Activated naive CD8-positive, alpha-beta T cell treated with anti-CD3 and anti-CD28 coated beads, Interleukin-2, amount 50 U/mL, for 24 hours (primary cell): ENCODE measurements around the gene FAM110C.
"Not testable (repeated sequence)": the region's sequence is repeated elsewhere in the genome, so short reads cannot be mapped to it uniquely, and the experiment has no call there.

Experiments used
- ATAC-seq: fragments of 150-1000 bp; cut with Tn5 transposase; one replicate; pipeline ENCODE4 v1.10.0; 2021
- DNase-seq: peaks from one replicate; pipeline ENCODE4 v3.0.0; 2021
- H3K27ac Mint-ChIP-seq: one replicate; pipeline ENCODE4 v1.8.0; 2021; ENCODE audit warnings: mild to moderate bottlenecking, mixed read lengths
- H3K27me3 Mint-ChIP-seq: one replicate; pipeline ENCODE4 v1.8.0; 2021; ENCODE audit warnings: mixed read lengths
- H3K36me3 Mint-ChIP-seq: one replicate; pipeline ENCODE4 v1.8.0; 2021; ENCODE audit warnings: low read depth, mixed read lengths
- H3K4me1 Mint-ChIP-seq: one replicate; pipeline ENCODE4 v1.8.0; 2021; ENCODE audit warnings: mixed read lengths
- H3K4me3 Mint-ChIP-seq: one replicate; pipeline ENCODE4 v1.8.0; 2021; ENCODE audit warnings: mild to moderate bottlenecking, moderate library complexity, mixed read lengths
- H3K9me3 Mint-ChIP-seq: one replicate; pipeline ENCODE4 v1.8.0; 2021; ENCODE audit warnings: mixed read lengths

The FAM110C gene

GRCh38 chr2:46471-47345, at the start of gene FAM110C:
TSS of gene FAM110C (minus strand) at chr2:46505. CDS start at chr2:46385, 120 bp downstream.
- ATAC-seq (peak; percentile 26), DNase-seq (peak; percentile 26)
- Mint-ChIP-seq H3K4me1 (peaks cover 10% of the 10 kb centered on the region), H3K27me3 (peaks cover 55% of the 10 kb centered on the region), H3K36me3 (no peaks in the 10 kb centered on the region), H3K9me3 (no peaks in the 10 kb centered on the region), H3K27ac (no peak within 1 kb of the TSS), H3K4me3 (peak within 1 kb of the TSS; percentile 68)

GRCh38 chr2:92326-92725, 46.0 kb upstream of the FAM110C start:
- Mint-ChIP-seq H3K27me3 (peaks cover 20% of the 10 kb centered on the region), H3K4me1 (no peaks in the 10 kb centered on the region), H3K9me3 (peaks cover 11% of the 10 kb centered on the region), H3K4me3 (no peak overlapping the region), H3K27ac (no peak overlapping the region), H3K36me3 (no peaks in the 10 kb centered on the region)
- DNase-seq (no peak), ATAC-seq (no peak)

GRCh38 chr2:90645-91312, 44.5 kb upstream of the FAM110C start:
- peaks cover 3% of the 10 kb centered on the region for H3K9me3 Mint-ChIP-seq
- no peak for ATAC-seq
- no peaks in the 10 kb centered on the region for H3K36me3 Mint-ChIP-seq
- H3K4me3 Mint-ChIP-seq = no peak overlapping the region
- no peaks in the 10 kb centered on the region for H3K4me1 Mint-ChIP-seq
- no peak overlapping the region for H3K27ac Mint-ChIP-seq
- DNase-seq = no peak
- H3K27me3 Mint-ChIP-seq = peaks cover 18% of the 10 kb centered on the region

- Mint-ChIP-seq H3K36me3 (no peaks in the 10 kb centered on the region), H3K4me1 (no peaks in the 10 kb centered on the region), H3K27me3 (peaks cover 6% of the 10 kb centered on the region), H3K27ac (no peak overlapping the region), H3K9me3 (no peaks in the 10 kb centered on the region), H3K4me3 (no peak overlapping the region)
- ATAC-seq (no peak), DNase-seq (no peak)
Measured at GRCh38 chr2:85761-86160, 39.5 kb upstream of the FAM110C start.

GRCh38 chr2:84121-84520, 37.8 kb upstream of the FAM110C start:
- Mint-ChIP-seq H3K27ac (no peak overlapping the region), H3K4me3 (no peak overlapping the region), H3K36me3 (no peaks in the 10 kb centered on the region), H3K9me3 (no peaks in the 10 kb centered on the region), H3K4me1 (no peaks in the 10 kb centered on the region), H3K27me3 (peaks cover 6% of the 10 kb centered on the region)
- DNase-seq (no peak), ATAC-seq (no peak)

GRCh38 chr2:80971-81736, 34.8 kb upstream of the FAM110C start:
- no peaks in the 10 kb centered on the region for H3K4me1 Mint-ChIP-seq
- peaks cover 2% of the 10 kb centered on the region for H3K9me3 Mint-ChIP-seq
- H3K27ac Mint-ChIP-seq = no peak overlapping the region
- ATAC-seq (no peak), DNase-seq (no peak)
- peaks cover 9% of the 10 kb centered on the region for H3K27me3 Mint-ChIP-seq
- H3K36me3 Mint-ChIP-seq = no peaks in the 10 kb centered on the region
- H3K4me3 Mint-ChIP-seq = no peak overlapping the region

GRCh38 chr2:80378-80777, 34.1 kb upstream of the FAM110C start:
- peaks cover 9% of the 10 kb centered on the region for H3K27me3 Mint-ChIP-seq
- no peak overlapping the region for H3K4me3 Mint-ChIP-seq
- ATAC-seq (no peak), DNase-seq (no peak)
- H3K9me3 Mint-ChIP-seq = peaks cover 5% of the 10 kb centered on the region
- H3K36me3 Mint-ChIP-seq = no peaks in the 10 kb centered on the region
- no peaks in the 10 kb centered on the region for H3K4me1 Mint-ChIP-seq
- no peak overlapping the region for H3K27ac Mint-ChIP-seq

GRCh38 chr2:71309-72035, 25.2 kb upstream of the FAM110C start:
- Mint-ChIP-seq H3K27me3 (no peaks in the 10 kb centered on the region), H3K27ac (no peak overlapping the region), H3K36me3 (no peaks in the 10 kb centered on the region), H3K4me1 (no peaks in the 10 kb centered on the region), H3K4me3 (no peak overlapping the region), H3K9me3 (peaks cover 12% of the 10 kb centered on the region)
- DNase-seq (no peak), ATAC-seq (no peak)

GRCh38 chr2:69366-70344, 23.4 kb upstream of the FAM110C start:
- no peak for ATAC-seq
- Mint-ChIP-seq H3K36me3 (no peaks in the 10 kb centered on the region), H3K9me3 (peaks cover 7% of the 10 kb centered on the region), H3K27ac (no peak overlapping the region), H3K4me1 (no peaks in the 10 kb centered on the region), H3K4me3 (no peak overlapping the region), H3K27me3 (no peaks in the 10 kb centered on the region)
- DNase-seq = no peak

GRCh38 chr2:68637-69036, 22.3 kb upstream of the FAM110C start:
- not testable (repeated sequence) for H3K36me3 Mint-ChIP-seq, H3K27me3 Mint-ChIP-seq

GRCh38 chr2:66853-67252, 20.5 kb upstream of the FAM110C start:
- H3K36me3 Mint-ChIP-seq = no peaks in the 10 kb centered on the region
- H3K27ac Mint-ChIP-seq = no peak overlapping the region
- no peak overlapping the region for H3K4me3 Mint-ChIP-seq
- DNase-seq (no peak), ATAC-seq (no peak)
- peaks cover 4% of the 10 kb centered on the region for H3K27me3 Mint-ChIP-seq
- H3K9me3 Mint-ChIP-seq = no peaks in the 10 kb centered on the region
- no peaks in the 10 kb centered on the region for H3K4me1 Mint-ChIP-seq

More at GRCh38 chr2:68637-69036, 22.3 kb upstream of the FAM110C start:
- H3K27ac Mint-ChIP-seq, ATAC-seq, H3K9me3 Mint-ChIP-seq, H3K4me1 Mint-ChIP-seq, H3K4me3 Mint-ChIP-seq, DNase-seq: not testable (repeated sequence)

- H3K27ac Mint-ChIP-seq = no peak overlapping the region
- no peak for DNase-seq
- H3K36me3 Mint-ChIP-seq = no peaks in the 10 kb centered on the region
- H3K4me1 Mint-ChIP-seq = no peaks in the 10 kb centered on the region
- H3K27me3 Mint-ChIP-seq = peaks cover 4% of the 10 kb centered on the region
- ATAC-seq = no peak
- peaks cover 5% of the 10 kb centered on the region for H3K9me3 Mint-ChIP-seq
- H3K4me3 Mint-ChIP-seq = no peak overlapping the region
Measured at GRCh38 chr2:65121-65520, 18.8 kb upstream of the FAM110C start.
